Suprapubic skin (tissue), 3 donors: ENCODE measurements around the gene HIVEP2.

Source experiments
- EP300 ChIP-seq: sonication (generic); formaldehyde crosslinking; IDR thresholded peaks from one replicate; pipeline ENCODE4 v1.6.1; 2017; ENCODE audit warnings: antibody characterized with exemption
- TF ChIP-seq, protein P1 (sequence below), 2 donors: fragments of 200-600 bp in 1 of 2; fragments of 450-650 bp in 1 of 2; sonication (generic) in 1 of 2; IDR thresholded peaks; one replicate each; pipeline ENCODE4 v1.5.1; 2016 to 2019; ENCODE audit warnings: antibody characterized with exemption in 2 of 2, mild to moderate bottlenecking in 1 of 2, moderate library complexity in 1 of 2

DNA sequence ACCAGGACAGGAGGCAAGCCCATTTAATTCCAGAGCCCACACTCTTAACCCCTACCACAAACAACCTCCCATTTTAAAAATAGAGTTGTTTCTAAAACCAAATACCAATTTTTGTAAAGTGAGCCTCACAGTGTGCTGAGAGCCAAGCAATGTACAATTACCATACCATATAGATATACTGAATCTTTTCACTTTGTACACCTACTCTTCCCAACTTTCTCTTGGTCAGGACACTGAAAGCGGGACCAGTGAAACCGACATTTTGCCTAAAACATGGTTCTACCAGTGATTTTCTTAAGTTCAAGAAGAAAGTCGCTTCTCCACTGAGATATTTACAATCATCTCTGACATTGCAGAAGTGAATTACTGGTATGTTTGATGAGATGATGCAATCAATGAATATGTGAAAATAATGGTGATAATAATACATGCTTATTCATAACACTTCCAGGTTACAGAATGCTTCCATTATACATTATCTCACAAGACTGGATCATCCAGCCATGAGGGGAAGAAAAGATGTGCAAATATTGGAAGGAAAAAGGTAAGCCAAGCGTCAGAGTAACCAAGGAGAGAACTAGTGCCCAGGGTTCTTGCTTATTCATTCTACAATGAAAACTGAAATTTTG lies 74.1 kb downstream of the HIVEP2 start:
- no peak for TF ChIP-seq EP300
- TF ChIP-seq, protein P1, sequence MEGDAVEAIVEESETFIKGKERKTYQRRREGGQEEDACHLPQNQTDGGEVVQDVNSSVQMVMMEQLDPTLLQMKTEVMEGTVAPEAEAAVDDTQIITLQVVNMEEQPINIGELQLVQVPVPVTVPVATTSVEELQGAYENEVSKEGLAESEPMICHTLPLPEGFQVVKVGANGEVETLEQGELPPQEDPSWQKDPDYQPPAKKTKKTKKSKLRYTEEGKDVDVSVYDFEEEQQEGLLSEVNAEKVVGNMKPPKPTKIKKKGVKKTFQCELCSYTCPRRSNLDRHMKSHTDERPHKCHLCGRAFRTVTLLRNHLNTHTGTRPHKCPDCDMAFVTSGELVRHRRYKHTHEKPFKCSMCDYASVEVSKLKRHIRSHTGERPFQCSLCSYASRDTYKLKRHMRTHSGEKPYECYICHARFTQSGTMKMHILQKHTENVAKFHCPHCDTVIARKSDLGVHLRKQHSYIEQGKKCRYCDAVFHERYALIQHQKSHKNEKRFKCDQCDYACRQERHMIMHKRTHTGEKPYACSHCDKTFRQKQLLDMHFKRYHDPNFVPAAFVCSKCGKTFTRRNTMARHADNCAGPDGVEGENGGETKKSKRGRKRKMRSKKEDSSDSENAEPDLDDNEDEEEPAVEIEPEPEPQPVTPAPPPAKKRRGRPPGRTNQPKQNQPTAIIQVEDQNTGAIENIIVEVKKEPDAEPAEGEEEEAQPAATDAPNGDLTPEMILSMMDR (IDR thresholded peaks at IDR 0.05) = no peak
